ENCODE data around the gene TLR7. TPM values are rescaled to one million over a fixed set of nuclear protein-coding genes. Genes with fewer than 3 reads are reported as not detected.

The TLR7 gene
- total and polyA plus RNA-seq, 2 donors (not counting 1 experiment from before 2014, with no cell fraction given), result not detected

- no peaks in the 10 kb centered on the region for H4K20me1 ChIP-seq (ENCODE audit: control insufficient read depth, extremely low read depth, insufficient read depth, low read length)
- H2AFZ ChIP-seq (ENCODE audit: low read length), result no peak overlapping the region
- no peak overlapping the region for H3K4me3 ChIP-seq (replicated peaks in 1 of 4; ENCODE audit: control extremely low read depth in 1 of 4, insufficient read depth in 1 of 4, low read depth in 3 of 4, low read length in 4 of 4)
- no peak overlapping the region for H3K27ac ChIP-seq (ENCODE audit: insufficient read depth, low read length)
- no peak overlapping the region for H3K9ac ChIP-seq (ENCODE audit: insufficient read depth, low read length)
- H3K36me3 ChIP-seq (ENCODE audit: control insufficient read depth, insufficient read depth, low read length), result no peaks in the 10 kb centered on the region
- no peak for DNase-seq (ENCODE audit: low read depth in 2 of 2)
- no peaks in the 10 kb centered on the region for H3K9me3 ChIP-seq (ENCODE audit: control insufficient read depth, insufficient read depth, low read depth, low read length)
- TF ChIP-seq CTCF (conservative IDR thresholded peaks at IDR 0.05 in 1 of 2, IDR thresholded peaks at IDR 0.05 in 1 of 2; ENCODE audit: low read depth in 1 of 2, low read length in 2 of 2), result no peak
- TF ChIP-seq EZH2 (IDR thresholded peaks at IDR 0.05; ENCODE audit: low read length, missing control alignments), result no peak
- no peaks in the 10 kb centered on the region for H3K27me3 ChIP-seq (ENCODE audit: control insufficient read depth, insufficient read depth, low read length)
- no peak overlapping the region for H3K4me2 ChIP-seq (ENCODE audit: extremely low read depth, insufficient read depth, low read length)
- H3K4me1 ChIP-seq (ENCODE audit: control insufficient read depth, extremely low read depth, insufficient read depth, low read length), result no peaks in the 10 kb centered on the region
- H3K79me2 ChIP-seq (ENCODE audit: control insufficient read depth, insufficient read depth, low read length), result no peaks in the 10 kb centered on the region
Measured at GRCh38 chrX:12877386-12877785, 10.5 kb downstream of the TLR7 start.

- no peaks in the 10 kb centered on the region for H3K4me1 ChIP-seq (ENCODE audit: control insufficient read depth, extremely low read depth, insufficient read depth, low read length)
- H3K9ac ChIP-seq (ENCODE audit: insufficient read depth, low read length), result no peak overlapping the region
- H3K4me2 ChIP-seq (ENCODE audit: extremely low read depth, insufficient read depth, low read length), result no peak overlapping the region
- TF ChIP-seq CTCF (conservative IDR thresholded peaks at IDR 0.05 in 1 of 2, IDR thresholded peaks at IDR 0.05 in 1 of 2; ENCODE audit: low read depth in 1 of 2, low read length in 2 of 2) (no peak), EZH2 (IDR thresholded peaks at IDR 0.05; ENCODE audit: low read length, missing control alignments) (no peak)
- no peaks in the 10 kb centered on the region for H4K20me1 ChIP-seq (ENCODE audit: control insufficient read depth, extremely low read depth, insufficient read depth, low read length)
- no peak for DNase-seq (ENCODE audit: low read depth in 2 of 2)
- no peak overlapping the region for H3K27ac ChIP-seq (ENCODE audit: insufficient read depth, low read length)
- no peaks in the 10 kb centered on the region for H3K79me2 ChIP-seq (ENCODE audit: control insufficient read depth, insufficient read depth, low read length)
- no peaks in the 10 kb centered on the region for H3K9me3 ChIP-seq (ENCODE audit: control insufficient read depth, insufficient read depth, low read depth, low read length)
- no peaks in the 10 kb centered on the region for H3K36me3 ChIP-seq (ENCODE audit: control insufficient read depth, insufficient read depth, low read length)
- no peak overlapping the region for H2AFZ ChIP-seq (ENCODE audit: low read length)
- H3K27me3 ChIP-seq (ENCODE audit: control insufficient read depth, insufficient read depth, low read length), result no peaks in the 10 kb centered on the region
- H3K4me3 ChIP-seq (replicated peaks in 1 of 4; ENCODE audit: control extremely low read depth in 1 of 4, insufficient read depth in 1 of 4, low read depth in 3 of 4, low read length in 4 of 4), result no peak overlapping the region
Measured at GRCh38 chrX:12878536-12878935, 11.7 kb downstream of the TLR7 start.

- Histone ChIP-seq H3K27me3 (ENCODE audit: control insufficient read depth, insufficient read depth, low read length) (no peaks in the 10 kb centered on the region), H3K27ac (ENCODE audit: insufficient read depth, low read length) (no peak overlapping the region), H3K4me2 (ENCODE audit: extremely low read depth, insufficient read depth, low read length) (no peak overlapping the region), H3K4me3 (replicated peaks in 1 of 4; ENCODE audit: control extremely low read depth in 1 of 4, insufficient read depth in 1 of 4, low read depth in 3 of 4, low read length in 4 of 4) (no peak overlapping the region), H4K20me1 (ENCODE audit: control insufficient read depth, extremely low read depth, insufficient read depth, low read length) (no peaks in the 10 kb centered on the region), H3K9me3 (ENCODE audit: control insufficient read depth, insufficient read depth, low read depth, low read length) (no peaks in the 10 kb centered on the region), H2AFZ (ENCODE audit: low read length) (no peak overlapping the region), H3K9ac (ENCODE audit: insufficient read depth, low read length) (no peak overlapping the region), H3K4me1 (ENCODE audit: control insufficient read depth, extremely low read depth, insufficient read depth, low read length) (no peaks in the 10 kb centered on the region), H3K36me3 (ENCODE audit: control insufficient read depth, insufficient read depth, low read length) (no peaks in the 10 kb centered on the region), H3K79me2 (ENCODE audit: control insufficient read depth, insufficient read depth, low read length) (no peaks in the 10 kb centered on the region)
- TF ChIP-seq CTCF (conservative IDR thresholded peaks at IDR 0.05 in 1 of 2, IDR thresholded peaks at IDR 0.05 in 1 of 2; ENCODE audit: low read depth in 1 of 2, low read length in 2 of 2) (no peak), EZH2 (IDR thresholded peaks at IDR 0.05; ENCODE audit: low read length, missing control alignments) (no peak)
- no peak for DNase-seq (ENCODE audit: low read depth in 2 of 2)
Measured at GRCh38 chrX:12881914-12882313, 15.0 kb downstream of the TLR7 start.
